Dedifferentiated amniotic fluid mesenchymal stem cell (primary cell): Measurements from ENCODE around the gene SCO2.
"Not testable (repeated sequence)": the region's sequence is repeated elsewhere in the genome, so short reads cannot be mapped to it uniquely, and the experiment has no call there.

Source experiments
- DNase-seq: peaks from one replicate; pipeline ENCODE4 v3.0.0-alpha.2; 2016; ENCODE audit errors: extremely low spot score

Gene SCO2

DNA sequence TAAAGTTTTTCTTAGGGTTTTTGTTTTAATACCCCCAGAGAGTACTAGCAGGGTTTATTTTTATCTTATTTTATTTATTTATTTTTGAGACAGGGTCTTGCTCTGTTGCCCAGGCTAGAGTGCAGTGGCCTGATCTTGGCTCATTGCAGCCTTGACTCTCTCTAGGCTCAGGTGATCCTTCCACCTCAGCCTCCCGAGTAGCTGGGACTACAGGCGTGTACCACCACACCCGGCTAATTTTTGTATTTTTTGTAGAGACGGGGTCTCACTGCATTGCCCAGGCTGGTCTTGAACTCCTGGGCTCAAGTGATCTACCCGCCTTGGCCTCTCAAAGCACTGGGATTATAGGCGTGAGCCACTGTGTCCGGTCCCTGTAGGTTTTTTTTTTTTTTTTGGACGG, 5.2 kb downstream of the SCO2 start:
- DNase-seq, result not testable (repeated sequence)

DNA sequence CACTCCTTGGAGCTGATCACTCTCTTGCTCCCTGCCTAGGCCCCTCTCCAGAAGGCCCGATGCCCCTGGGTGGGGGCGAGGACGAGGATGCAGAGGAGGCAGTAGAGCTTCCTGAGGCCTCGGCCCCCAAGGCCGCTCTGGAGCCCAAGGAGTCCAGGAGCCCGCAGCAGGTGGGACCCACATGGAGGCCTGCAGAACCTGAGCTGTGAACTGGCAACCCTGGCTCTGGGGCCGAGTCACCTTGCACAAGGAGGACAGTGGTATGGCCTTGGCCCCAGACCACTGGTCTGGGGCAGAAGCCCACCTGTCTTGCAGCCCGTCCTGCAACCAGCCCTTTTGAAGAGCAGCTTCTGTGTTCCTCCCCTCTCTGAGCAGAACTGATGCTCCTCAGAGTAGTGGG, 6.2 kb downstream of the SCO2 start:
- no peak for DNase-seq

DNA sequence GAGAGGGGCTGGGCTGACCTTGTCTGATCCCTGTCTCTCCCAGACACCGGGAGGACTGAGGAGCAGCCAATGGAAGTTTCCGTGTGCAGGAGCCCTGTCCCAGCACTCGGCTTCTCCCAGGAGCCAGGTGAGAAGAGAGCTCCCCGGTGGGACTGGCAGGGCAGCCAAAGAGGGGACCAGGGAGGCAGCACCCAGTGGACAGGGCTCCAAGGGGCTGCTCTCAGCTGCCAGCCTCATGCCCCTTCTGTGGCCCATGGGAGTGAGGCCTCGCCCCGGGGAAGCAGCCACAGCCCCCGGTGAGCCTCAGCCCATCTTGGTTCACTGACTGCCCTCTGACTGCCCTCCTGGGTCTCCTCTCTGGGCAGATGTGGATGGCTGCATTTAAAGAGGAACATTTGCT, 6.8 kb downstream of the SCO2 start:
- DNase-seq, result no peak

DNA sequence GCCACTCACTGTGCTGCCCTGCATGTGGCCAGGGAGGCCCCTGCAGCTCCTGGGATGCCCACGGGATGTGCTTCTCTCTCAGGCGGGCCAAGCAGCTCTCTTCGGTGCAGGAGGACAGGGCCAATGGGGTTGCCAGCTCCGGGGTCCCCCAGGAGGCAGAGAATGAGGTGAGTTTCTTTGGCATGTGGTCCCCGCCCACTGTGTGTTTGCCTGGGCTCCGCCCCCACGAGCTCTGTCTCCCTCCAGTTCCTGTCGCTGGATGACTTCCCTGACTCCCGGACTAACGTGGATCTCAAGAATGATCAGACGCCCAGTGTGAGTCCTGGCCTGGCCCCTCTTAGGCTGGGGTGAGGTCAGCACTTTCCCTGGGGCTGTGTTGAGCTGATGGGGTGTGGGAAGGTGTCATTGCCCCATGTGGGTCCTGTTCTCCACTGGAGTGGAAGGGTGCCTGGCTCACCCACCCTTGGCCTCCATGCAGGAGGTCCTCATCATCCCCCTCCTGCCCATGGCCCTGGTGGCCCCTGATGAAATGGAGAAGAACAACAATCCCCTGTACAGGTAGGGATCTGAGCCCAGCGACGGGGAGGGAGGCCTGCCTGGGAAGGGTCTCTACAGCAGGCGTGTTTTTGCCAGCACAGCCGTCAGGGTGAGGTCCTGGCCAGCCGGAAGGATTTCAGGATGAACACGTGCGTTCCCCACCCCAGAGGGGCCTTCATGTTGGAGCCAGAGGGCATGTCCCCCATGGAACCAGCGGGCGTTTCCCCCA, 7.7 kb downstream of the SCO2 start:
- DNase-seq, result no peak

DNA sequence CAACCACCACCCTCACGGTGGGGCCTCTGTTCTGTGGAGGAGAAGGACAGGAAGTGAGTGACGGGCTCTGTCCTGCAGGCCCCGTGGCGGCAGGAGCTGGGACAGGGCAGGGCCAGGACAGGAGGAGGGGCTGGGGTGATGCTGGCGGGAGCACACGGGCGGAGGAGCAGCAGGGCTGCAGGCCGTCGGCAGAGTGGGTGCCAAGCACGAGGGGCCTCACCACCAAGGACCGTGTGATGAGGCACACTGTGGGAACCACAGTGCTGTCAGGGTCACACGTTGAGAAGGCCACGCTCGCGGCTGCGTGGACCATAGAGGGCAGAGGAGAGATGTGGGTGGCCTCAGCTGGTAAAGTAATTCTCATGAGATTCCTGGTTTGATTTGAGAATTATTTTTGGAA, 8.5 kb downstream of the SCO2 start:
- no peak for DNase-seq

DNA sequence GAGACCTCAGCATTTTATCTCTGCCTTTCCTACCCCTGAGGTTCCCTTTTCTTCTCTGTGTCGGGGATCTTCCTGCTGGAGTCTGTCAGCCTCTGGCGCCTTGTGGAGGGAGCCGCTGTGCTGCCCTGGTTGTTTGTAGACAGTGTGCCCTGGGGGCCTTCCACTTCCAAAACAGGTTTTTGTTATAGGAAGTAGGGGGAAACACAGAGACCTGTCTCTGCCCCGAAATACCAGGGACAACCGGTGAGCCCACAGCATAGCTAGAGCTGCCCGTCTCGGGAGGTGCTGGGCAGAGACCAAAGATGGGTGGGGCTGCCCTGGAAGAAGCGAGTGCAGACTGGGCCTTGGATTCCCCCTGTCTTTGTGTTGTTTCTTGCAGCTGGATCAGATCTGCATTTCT, 9.3 kb downstream of the SCO2 start:
- DNase-seq, result no peak

DNA sequence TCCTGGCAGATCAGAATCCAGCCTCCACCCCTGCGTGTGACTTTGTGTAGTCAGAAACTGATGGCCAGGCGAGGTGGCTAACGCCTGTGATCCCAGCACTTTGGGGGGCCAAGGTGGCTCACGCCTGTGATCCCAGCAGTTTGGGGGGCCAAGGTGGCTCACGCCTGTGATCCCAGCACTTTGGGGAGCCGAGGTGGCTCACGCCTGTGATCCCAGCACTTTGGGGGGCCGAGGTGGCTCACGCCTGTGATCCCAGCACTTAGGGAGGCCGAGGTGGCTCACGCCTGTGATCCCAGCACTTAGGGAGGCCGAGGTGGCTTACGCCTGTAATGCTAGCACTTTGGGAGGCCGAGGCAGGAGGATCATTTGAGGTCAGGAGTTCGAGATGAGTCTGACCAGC, 12.2 kb downstream of the SCO2 start:
- DNase-seq, result no peak

DNA sequence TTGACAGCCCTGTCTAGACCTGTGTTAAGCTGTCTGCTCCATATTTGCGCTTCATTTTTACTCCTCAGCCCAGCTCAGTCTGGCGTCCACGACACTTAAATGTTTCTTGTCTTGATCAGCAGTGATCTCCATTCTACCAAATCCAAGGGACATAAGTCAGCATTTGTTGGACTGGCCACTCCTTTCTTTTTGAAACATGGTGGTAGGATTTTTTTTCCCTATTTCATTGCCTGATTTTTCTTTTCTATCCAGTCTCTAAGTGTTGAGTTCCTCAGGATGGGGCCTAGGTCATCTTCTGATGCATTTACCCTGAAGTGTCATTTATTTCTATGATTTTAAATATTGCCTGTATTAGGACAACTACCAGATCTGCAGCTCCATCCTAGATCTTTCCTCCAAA, 16.5 kb downstream of the SCO2 start:
- no peak for DNase-seq

DNA sequence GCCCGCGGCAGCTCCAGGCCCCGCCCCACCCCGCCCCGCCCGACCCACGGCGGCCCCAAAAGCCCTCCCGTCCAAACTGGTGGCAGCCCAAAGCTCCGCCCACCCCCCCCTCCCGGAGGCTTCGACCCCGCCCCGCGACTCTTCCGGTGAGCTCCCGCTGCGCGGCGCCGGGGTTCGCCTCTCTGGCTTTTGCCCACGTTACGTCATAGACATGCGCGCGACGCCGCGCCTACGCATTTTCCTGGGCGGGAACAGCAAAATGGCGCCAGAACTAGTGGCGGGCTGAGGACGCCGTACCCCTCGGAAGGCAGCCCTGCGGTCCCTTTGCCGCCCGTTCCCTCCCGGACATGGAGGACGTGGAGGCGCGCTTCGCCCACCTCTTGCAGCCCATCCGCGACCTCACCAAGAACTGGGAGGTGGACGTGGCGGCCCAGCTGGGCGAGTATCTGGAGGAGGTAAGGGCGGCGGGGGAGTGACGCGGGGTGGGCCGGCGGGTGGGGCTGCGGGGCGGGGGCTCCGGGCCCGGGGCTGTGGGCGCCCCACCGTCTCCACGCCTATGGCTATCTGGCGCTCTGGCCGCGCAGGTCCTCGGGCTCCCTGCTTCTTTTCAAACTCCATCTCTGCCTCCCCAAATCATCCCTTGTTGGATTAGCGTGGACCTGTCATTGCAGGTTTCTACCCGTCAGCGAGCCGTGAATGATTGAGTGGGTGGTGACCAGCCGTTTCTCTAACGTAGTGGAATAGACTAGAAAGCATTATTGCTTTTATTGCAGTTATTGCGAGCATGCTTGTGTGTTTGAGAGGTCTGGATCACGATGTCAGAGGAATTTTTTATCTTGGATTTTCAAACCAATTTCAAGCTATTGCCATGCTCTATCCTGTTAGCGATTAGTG, 17.2 kb downstream of the SCO2 start, which contains the start of gene NCAPH2:
Gene NCAPH2 (plus strand): TSS at position 234 of the 894 bp plus-strand sequence. CDS start 114 bp downstream, at position 348.
- DNase-seq, result peak; percentile 97

DNA sequence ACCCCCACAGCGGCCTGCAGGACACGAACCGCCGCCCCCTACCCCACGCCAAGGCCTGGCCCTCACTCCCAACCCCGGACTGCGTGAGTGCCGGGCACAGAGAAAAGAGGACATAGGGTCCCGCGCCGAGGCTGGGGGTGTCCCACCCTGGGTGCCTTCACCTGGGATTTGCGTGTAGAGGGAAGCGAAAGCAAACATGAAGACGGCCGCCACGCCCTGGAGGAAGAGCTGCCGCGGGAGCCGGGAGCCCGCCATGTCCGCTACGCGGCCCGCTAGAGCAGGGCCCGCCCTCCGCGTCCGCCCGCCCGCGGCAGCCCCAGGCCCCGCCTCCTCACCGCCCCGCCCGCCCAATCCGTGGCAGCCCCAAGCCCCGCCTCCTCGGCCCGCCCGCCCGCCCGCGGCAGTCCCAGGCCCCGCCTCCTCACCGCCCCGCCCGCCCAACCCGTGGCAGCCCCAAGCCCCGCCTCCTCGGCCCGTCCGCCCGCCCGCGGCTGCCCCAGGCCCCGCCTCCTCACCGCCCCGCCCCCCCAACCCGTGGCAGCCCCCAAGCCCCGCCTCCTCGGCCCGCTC, 17.9 kb downstream of the SCO2 start, which contains the start of gene LMF2:
Gene LMF2 (minus strand): TSS at position 282 of the 570 bp plus-strand sequence. CDS start 27 bp downstream, at position 255.
- DNase-seq, result no peak

DNA sequence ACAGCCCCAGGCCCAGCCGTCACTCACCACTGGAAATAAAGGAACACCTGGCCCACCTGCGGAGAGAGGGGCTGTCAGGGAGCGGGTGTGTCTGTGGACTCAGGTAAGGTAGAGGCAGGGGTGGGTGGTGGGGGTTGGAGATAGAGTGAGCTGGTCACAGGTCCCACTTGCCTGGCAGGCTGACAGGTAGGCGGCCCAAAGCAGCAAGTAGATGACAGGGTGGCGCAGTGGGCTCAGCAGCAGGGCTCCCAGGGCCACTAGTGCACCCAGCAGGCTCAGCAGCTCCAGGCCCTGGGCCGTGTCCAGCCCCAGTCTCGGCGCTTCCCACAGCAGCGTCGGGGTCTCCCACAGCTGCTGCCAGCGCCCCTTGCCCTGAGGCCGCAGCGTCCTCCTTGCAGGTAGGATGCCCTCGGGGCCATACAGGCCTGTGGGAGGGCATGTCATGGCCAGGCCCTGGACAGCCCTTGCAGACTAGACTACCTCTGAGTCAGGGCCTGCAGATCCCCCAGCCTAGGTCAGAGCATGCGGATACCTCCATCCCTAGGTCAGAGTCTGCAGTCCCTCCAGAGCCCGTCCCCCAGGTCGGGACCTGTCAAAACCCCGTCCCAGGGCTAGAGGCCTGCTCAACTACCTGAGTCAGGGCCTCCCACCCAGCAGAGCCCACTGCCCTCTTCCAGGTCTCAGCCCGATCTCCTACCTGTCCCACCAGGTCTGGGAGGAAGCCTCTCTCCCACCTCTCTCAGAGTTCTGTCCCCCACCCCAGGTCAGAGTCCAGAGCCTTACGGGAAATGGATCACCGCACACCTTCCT, 18.6 kb downstream of the SCO2 start:
- no peak for DNase-seq

DNA sequence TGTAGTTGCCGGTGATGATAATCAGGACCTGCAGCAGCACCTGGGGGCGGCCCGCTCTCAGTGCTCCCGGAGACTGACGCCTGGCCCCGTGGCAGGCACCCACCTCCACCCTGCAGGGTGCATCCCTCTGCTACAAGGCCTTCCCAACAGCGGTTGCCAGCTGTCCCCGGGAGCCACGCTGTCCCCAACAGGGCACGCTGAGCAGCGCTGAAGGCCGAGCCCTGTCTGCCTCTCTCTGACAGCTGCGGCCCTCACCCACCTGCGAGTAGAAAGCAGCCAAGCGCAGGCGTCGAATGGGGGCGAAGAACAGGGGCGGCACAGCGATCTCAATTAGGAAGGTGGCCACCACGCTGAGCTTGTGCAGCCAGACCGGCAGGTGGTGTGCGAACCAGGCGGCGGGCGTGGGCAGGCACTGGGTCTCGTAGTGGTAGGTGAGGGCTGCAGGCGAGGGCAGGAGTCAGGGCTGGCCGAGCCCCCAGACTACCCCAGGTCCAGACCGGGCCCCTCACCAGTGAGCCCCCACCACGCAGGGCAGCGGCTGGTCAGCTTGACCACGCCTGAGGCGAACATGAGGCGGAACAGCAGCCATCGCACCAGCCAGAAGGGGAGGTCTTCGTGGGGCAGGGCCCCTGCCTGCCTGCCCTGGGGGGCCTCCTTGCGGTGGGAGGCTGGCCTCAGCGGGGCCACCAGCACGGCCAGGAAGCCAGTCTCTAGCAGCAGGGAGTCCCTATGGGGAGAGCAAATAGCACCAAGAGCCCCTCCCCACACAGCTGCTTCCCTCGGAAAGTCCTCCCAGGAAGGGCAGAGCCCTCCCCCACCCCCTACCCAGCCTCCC, 19.4 kb downstream of the SCO2 start:
- DNase-seq, result no peak

DNA sequence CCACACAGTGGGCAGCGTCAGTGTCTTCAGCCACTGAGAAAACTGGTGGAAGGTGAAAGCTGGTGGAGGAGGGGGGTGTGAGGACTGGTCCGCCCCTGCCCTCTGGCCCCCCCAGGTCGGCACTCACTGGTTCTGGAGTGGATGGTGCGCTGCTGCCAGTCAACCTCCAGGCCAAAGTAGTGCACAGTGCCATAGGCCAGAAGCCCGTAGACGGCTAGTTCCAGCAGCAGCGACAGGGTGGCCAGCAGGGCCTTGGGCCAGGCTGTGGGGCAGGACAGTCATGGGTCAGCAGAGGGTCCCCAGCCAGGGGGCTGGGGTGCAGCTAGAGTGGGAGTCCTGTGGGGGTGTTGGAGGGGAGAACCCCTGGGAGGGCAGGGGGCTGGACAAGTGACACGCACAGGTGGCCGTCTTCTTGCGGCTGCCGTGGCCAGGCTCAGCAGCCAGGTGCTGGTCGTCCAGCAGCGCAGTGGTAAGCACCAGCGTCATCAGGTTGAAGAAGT, 20.1 kb downstream of the SCO2 start:
- no peak for DNase-seq

DNA sequence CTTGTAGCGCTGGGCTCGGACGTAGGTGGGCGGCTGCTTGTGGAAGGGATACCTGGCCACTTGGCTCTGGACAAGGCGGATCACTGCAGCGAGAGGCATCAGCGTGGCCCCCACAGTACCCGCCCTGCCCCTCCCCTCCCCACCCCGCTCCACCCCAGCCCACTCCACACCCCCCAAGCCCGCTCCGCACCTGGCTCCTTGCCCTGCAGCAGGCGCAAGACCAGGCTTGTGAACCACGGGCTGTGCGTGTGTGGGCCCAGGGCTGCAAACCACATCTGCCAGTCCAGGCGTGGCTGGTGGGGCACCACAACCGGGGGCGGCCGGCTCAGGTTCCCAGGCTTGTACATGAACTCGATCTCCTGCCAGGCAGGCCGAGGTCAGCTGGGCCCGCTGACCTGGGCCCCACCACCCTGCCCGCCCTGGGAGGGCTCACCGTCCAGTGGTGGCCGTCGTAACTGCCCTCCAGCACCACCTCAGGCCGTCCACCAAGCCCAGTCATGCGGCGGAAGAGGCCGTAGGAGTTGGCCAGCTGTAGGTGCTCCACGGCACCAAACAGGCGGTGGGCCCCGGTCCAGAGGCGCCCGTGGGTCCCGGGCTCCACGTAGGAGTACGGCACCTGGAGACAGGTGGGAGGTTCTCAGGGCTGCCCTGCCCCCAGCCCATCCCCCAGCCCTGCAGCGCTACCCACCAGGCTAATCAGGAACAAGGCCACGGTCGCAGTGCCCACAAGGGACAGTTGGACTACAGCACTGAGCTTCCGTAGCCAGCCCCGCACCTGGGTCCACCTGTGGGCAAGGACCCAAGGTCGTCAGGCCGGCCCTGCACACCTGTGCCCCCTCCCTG, 20.8 kb downstream of the SCO2 start:
- no peak for DNase-seq

DNA sequence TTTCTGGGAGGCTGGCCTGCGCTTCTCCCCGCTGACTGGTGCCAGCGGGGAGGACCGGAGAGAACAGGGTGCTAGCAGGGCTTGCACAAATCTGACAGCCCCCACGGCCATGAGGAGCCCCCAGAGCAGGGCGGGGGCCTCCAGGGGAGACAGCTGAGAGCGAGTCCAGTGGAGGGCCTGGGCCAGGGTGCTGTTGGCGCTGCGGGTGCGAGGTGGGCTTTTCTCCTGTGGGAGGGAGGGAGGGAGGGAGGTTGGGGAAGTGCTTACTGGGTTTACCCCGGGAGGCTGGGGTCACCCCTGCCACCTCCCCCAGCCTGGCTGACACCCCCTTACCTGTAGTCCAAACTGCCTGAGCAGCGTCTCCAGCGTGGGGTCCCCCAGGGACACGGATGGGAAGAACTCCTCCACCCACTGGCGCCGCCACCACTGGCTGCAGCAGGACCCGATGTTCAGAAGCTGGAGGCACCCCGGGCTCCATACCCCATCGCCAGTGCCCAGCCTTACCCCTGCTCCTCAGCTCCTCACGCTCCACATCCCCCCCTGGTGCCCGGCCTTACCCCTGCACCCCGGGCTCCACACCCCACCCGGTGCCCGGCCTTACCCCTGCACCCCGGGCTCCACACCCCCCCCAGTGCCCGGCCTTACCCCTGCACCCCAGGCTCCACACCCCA, 21.8 kb downstream of the SCO2 start:
- no peak for DNase-seq

DNA sequence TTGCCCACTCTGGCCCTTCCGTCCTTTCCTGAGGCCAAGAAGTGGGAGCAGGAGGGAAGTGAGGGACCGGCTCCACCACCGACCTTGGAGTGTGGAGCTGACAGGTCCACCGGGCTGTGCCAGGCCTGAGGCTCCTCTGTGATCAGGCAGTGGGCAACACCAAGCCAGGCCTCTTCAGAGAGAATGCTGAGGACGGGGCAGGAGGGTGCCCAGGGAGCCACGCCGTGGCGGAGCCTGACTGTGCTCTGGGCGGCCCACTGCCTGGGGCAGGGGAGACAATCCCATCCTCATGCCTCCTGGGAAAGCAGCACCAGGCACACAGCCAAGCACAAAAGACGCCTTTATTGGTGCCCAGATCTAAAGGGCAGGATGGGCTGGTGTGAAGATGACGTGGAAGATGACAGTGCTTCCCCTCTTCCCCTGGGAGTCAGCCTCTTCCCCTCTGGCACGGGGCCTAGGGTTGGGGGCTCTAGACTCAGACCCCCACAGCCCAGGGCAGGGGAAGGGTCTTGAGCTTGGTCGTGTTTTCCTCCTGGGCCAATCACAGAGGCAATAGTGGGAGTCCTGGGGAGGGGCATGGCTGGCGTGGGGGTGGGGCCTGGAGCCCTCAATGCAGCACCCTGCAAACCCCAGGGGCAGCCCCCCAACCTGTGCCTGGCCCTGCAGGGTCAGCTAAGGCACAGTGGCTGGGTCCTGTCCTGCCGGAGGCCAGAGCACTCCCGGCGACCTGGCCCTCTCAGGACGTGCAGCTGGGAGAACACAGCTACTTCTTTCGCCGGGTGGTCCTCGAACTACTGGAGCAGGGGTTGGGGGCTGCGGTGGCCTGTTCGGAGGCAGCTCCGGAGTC, 22.5 kb downstream of the SCO2 start:
- DNase-seq, result no peak

DNA sequence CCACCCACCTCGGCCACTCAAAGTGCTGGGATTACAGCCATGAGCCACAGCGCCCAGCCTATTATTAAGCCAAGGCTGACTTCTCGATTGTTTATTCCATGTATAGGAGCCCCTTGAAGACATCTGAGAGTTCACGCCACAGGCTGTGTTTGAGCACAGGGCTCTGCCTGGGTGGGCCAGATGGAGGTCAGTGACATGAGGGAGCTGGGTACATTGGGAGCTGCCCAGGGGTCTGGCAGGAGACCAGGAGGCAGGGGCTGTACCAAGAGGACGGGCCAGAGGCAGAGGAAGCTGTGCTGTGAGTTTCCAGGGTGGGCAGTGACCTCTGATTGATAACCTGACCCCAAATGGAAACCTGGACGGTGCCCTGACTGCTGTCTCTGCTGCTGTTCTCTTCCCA, 23.3 kb downstream of the SCO2 start:
- no peak for DNase-seq

DNA sequence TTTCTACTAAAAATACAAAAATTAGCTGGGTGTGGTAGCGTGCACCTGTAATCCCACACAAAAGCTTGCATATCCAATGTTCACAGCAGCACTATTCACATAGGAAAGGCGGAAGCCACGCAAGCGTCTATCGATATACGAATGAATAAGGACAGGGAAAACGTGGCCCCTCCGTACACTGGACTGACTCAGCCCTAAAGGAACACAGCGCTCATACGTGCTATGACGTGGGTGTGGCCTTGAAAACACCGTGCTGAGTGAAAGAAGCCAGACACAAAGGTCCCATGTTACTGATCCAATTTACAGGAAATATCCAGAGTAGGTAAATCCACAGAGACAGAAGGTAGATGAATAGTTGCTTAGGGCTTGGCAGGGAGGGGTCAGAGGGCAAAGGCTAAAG, 24.9 kb downstream of the SCO2 start:
- no peak for DNase-seq
